ENCODE data around the gene SLC1A2.

SLC1A2 gene

GRCh38 chr11:35241531-35241930, 177.8 kb downstream of the SLC1A2 start:
- in situ Hi-C loops (cut with HindIII; ENCODE audit: low pct_unique_long_range_greater_than_20kb, low sequenced_read_pairs), result no loop called here
- DNase-seq (ENCODE audit: low read depth in 1 of 2, low spot score in 1 of 2), result no peak
- TF ChIP-seq JUND (IDR thresholded peaks at IDR 0.05; ENCODE audit: low read depth), result no peak

DNA sequence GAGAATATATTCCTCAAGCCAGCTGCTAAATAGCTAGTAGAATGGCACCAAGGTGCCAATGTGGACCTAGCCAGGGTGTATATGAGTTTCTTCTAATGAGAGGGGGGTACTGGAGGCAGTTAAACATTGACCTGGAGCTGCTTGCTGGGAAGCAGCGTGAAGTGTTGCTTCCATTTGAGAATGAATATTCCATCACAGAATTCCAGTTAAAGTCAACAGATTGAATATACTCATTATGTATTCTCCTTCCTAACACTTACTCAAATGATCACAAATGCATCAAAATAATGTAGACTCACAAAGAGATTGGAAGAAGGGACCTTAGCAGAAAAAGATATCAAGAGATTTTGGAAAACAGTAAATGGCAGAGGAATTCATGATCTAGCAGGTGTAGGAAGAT, 178.3 kb downstream of the SLC1A2 start:
- no peak for DNase-seq (ENCODE audit: low read depth in 1 of 2, low spot score in 1 of 2)
- no peak for TF ChIP-seq JUND (IDR thresholded peaks at IDR 0.05; ENCODE audit: low read depth)
- in situ Hi-C loops (cut with HindIII; ENCODE audit: low pct_unique_long_range_greater_than_20kb, low sequenced_read_pairs), result no loop called here

GRCh38 chr11:35239471-35240075, 179.8 kb downstream of the SLC1A2 start:
- TF ChIP-seq JUND (IDR thresholded peaks at IDR 0.05; ENCODE audit: low read depth), result no peak
- in situ Hi-C loops (cut with HindIII; ENCODE audit: low pct_unique_long_range_greater_than_20kb, low sequenced_read_pairs), result no loop called here
- no peak for DNase-seq (ENCODE audit: low read depth in 1 of 2, low spot score in 1 of 2)

DNA sequence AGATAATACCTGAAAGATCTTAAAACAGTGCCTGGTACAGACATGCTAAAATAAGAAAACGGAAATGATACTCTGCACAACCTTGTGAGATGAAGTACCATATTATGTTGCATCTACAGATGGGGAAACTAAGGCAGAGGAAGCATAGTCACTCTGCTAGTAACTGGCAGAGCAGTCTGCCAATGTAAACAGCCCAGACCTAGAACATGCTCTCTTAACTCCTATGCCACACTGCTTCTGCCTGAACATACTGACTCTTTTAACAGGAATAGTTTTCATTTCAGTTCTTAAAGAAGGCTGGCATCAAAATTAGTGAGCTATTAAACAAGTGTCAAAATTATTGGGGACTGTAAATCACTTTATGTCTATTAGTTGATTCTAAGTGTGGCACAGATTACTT, 180.5 kb downstream of the SLC1A2 start:
- DNase-seq (ENCODE audit: low read depth in 1 of 2, low spot score in 1 of 2), result no peak
- TF ChIP-seq JUND (IDR thresholded peaks at IDR 0.05; ENCODE audit: low read depth), result no peak
- in situ Hi-C loops (cut with HindIII; ENCODE audit: low pct_unique_long_range_greater_than_20kb, low sequenced_read_pairs), result no loop called here

- in situ Hi-C loops (cut with HindIII; ENCODE audit: low pct_unique_long_range_greater_than_20kb, low sequenced_read_pairs), result no loop called here
- no peak for TF ChIP-seq JUND (IDR thresholded peaks at IDR 0.05; ENCODE audit: low read depth)
- peak in 1 of 2 experiments; percentile 83 for DNase-seq (ENCODE audit: low read depth in 1 of 2, low spot score in 1 of 2)
Observed at GRCh38 chr11:35237860-35238715, 181.3 kb downstream of the SLC1A2 start.

DNA sequence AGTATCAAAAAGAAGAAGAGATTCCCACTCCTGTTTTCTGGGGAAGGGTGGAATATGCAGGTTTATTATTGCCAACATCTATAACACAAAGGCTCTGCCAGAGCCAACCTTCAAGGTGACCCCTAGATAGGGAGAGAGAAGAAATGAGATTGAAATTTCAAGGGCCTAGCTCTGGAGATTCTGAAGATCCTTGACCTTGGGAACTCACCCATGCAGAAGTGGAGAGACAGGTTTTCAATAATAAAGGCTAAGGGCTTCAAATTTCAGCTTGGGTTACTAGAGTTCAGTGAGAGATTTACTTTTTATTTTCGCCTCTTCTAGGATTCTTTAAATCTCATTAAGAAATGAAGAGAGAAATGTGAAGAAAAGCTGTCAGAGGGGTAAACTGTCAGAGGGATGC, 182.0 kb downstream of the SLC1A2 start:
- peak in 1 of 2 experiments; percentile 45 for DNase-seq (ENCODE audit: low read depth in 1 of 2, low spot score in 1 of 2)
- TF ChIP-seq JUND (IDR thresholded peaks at IDR 0.05; ENCODE audit: low read depth), result no peak
- in situ Hi-C loops (cut with HindIII; ENCODE audit: low pct_unique_long_range_greater_than_20kb, low sequenced_read_pairs), result no loop called here

GRCh38 chr11:35236667-35237003, 182.7 kb downstream of the SLC1A2 start:
- DNase-seq (ENCODE audit: low read depth in 1 of 2, low spot score in 1 of 2), result no peak
- in situ Hi-C loops (cut with HindIII; ENCODE audit: low pct_unique_long_range_greater_than_20kb, low sequenced_read_pairs), result no loop called here
- no peak for TF ChIP-seq JUND (IDR thresholded peaks at IDR 0.05; ENCODE audit: low read depth)

- no peak for TF ChIP-seq JUND (IDR thresholded peaks at IDR 0.05; ENCODE audit: low read depth)
- in situ Hi-C loops (cut with HindIII; ENCODE audit: low pct_unique_long_range_greater_than_20kb, low sequenced_read_pairs), result no loop called here
- DNase-seq (ENCODE audit: low read depth in 1 of 2, low spot score in 1 of 2), result peak in 1 of 2 experiments; percentile 73
Observed at GRCh38 chr11:35235936-35236666, 183.3 kb downstream of the SLC1A2 start.

DNA sequence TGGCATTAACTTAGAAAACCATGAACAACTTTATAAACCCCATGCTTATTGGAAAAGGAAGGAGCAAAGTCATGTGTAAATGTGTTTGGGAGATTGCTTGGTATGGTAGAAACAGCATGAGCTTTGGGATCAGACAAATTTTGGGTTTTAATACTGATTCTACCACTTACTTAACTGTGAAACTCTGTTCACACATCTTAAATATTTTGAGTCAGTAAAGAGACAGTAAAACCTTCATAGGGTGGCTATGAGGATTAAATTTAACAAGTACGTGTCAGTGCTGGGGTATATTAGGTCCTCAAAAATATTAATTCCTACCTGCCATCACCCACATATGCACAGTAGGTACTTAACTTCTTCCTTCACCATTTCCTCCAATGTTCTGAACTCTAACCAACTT, 183.9 kb downstream of the SLC1A2 start:
- no peak for DNase-seq (ENCODE audit: low read depth in 1 of 2, low spot score in 1 of 2)
- no peak for TF ChIP-seq JUND (IDR thresholded peaks at IDR 0.05; ENCODE audit: low read depth)
- in situ Hi-C loops (cut with HindIII; ENCODE audit: low pct_unique_long_range_greater_than_20kb, low sequenced_read_pairs), result no loop called here

- no peak for TF ChIP-seq JUND (IDR thresholded peaks at IDR 0.05; ENCODE audit: low read depth)
- in situ Hi-C loops (cut with HindIII; ENCODE audit: low pct_unique_long_range_greater_than_20kb, low sequenced_read_pairs), result no loop called here
- no peak for DNase-seq (ENCODE audit: low read depth in 1 of 2, low spot score in 1 of 2)
Observed at GRCh38 chr11:35235157-35235468, 184.2 kb downstream of the SLC1A2 start.

DNA sequence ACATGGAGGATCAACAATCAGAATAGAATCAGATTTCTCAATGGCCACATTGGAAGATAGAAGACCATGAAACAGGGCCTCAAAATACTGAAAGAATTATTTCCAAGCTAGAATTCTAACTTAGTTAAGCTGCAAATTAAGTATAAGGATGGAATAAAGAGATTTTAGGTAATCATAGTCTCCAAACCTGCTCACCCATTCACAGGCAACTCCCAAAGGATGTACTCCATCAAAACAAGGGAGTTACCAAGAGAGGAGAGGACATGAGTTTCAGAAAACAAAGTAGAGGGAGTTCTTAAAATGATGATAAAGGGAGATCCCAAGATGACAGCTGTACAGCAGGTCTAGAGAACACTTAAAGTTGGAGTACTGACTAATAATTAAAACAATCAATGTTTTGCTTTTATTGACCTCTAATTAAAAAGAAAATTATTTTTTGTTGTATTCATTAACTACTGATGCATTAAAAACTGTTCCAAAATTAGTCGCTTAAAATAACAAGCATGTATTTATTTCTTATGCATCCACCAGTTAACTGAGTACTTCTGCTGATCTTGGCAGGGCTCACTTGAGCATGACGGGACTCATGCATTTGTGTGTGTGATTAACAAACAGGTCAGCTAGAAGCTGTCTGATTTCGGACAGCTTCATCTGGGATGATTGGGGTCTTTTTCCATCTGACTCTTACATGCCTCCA, 184.8 kb downstream of the SLC1A2 start:
- no peak for DNase-seq (ENCODE audit: low read depth in 1 of 2, low spot score in 1 of 2)
- TF ChIP-seq JUND (IDR thresholded peaks at IDR 0.05; ENCODE audit: low read depth), result no peak
- in situ Hi-C loops (cut with HindIII; ENCODE audit: low pct_unique_long_range_greater_than_20kb, low sequenced_read_pairs), result no loop called here

DNA sequence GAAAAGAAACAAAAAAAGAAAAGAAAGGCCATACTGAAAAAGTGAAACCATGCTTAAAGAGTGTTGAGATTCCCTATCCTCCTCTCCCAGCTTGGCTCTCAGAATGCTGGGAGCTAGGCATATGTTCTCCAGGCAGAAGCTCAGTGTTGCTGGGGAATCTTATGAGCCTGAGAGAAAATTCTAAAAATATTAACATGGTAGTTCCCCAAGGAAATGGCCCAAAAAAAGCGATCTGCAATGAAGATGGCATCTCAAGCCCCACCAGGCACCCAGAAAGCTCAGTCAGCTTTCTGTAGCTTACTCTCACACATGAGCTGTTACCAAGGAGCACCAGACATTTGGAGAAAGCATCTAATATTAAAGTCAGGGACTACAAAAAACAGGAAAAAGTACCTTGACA, 185.8 kb downstream of the SLC1A2 start:
- in situ Hi-C loops (cut with HindIII; ENCODE audit: low pct_unique_long_range_greater_than_20kb, low sequenced_read_pairs), result no loop called here
- no peak for DNase-seq (ENCODE audit: low read depth in 1 of 2, low spot score in 1 of 2)
- TF ChIP-seq JUND (IDR thresholded peaks at IDR 0.05; ENCODE audit: low read depth), result no peak
